Astrocyte of the cerebellum (primary cell): ENCODE results near the gene TRPV4.
A peak's percentile ranks its signal among the peaks of the same experiment; 100 is the strongest.

Experiments used
- DNase-seq: peaks from one replicate; pipeline ENCODE4 v3.0.0-alpha.2; 2011; ENCODE audit warnings: low read depth
- H3K4me3 ChIP-seq: 2 replicates; pipeline ENCODE4 v1.5.1; 2011; ENCODE audit warnings: mild to moderate bottlenecking, low read depth, low read length, moderate library complexity
- in situ Hi-C: cut with HindIII; loops from 2 replicates; pipeline ENCODE4 v1.10.0; 2017; ENCODE audit warnings: low sequenced_read_pairs
- TF ChIP-seq, protein P1 (sequence below): IDR thresholded peaks from 2 replicates; pipeline ENCODE4 v1.5.1; 2012; ENCODE audit warnings: low read length, low read depth, moderate library complexity, mild to moderate bottlenecking; ENCODE audit errors: missing control alignments

The TRPV4 gene

DNA sequence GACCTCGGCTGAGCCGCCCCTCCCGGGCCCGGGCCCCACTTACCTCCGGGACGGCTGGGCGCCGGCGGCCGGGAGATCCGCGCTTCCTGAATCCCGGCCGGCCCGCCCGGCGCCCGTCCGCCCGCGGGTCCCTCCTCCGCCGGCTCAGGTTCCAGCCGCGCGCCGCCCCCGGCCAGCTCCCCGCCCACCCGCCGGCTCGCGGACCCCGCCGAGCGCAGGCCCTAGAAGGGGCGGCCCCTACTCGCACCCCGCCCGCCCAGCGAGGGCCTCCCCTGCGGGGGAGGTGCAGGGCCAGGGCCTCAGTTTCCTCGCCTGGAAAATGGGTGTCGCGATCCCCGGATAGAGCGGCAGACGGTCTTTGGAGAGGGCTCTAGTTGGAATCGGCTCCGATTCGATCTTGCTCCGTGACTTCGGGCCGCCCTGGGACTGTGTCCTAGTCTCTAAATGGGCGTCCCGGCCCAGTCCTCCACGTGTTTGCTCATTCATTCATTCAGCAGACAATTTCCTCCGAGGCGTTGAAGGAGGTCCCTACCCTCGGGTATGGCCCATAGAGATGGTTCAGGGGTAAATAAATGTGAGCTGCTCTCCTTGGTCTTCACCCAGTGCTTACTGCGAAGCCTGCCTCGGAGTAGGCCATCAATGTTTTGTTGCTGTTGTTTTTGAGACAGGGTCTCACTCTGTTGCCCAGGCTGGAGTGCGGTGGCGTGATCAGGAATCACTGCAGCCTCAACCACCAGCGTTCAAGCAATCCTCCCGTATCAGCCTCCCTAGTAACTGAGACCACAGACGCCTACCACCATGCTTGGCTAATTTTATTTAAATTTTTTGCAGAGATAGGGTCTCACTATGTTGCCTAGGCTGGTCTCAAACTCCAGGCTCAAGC lies at the start of gene TRPV4:
Gene TRPV4, minus strand, starts transcription at position 92 of the 883 bp plus-strand sequence. CDS start 18,602 bp downstream, outside the sequence.
- DNase-seq, result no peak
- peak within 1 kb of the TSS; percentile 55 for H3K4me3 ChIP-seq
- TF ChIP-seq, protein P1, sequence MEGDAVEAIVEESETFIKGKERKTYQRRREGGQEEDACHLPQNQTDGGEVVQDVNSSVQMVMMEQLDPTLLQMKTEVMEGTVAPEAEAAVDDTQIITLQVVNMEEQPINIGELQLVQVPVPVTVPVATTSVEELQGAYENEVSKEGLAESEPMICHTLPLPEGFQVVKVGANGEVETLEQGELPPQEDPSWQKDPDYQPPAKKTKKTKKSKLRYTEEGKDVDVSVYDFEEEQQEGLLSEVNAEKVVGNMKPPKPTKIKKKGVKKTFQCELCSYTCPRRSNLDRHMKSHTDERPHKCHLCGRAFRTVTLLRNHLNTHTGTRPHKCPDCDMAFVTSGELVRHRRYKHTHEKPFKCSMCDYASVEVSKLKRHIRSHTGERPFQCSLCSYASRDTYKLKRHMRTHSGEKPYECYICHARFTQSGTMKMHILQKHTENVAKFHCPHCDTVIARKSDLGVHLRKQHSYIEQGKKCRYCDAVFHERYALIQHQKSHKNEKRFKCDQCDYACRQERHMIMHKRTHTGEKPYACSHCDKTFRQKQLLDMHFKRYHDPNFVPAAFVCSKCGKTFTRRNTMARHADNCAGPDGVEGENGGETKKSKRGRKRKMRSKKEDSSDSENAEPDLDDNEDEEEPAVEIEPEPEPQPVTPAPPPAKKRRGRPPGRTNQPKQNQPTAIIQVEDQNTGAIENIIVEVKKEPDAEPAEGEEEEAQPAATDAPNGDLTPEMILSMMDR, result no peak
- in situ Hi-C loops, result no loop called here

DNA sequence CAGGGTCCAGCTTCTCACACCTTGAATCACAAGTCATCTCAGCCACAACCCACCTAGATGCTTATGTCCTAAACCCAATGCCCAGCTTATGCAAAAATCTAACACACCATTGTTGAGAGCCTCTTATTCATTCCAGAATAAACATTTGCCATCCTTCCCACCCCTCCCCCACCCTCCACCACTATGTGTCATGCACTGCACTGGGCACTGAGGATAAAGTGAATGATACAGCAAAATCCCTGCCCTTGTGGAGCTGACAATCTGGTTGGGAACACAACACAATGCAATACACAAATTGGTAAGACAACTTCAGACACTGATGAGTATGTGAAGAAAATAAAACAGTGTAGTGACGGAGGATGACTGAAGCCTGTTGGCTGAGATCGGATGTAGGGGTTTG lies 48.6 kb upstream of the TRPV4 start:
- in situ Hi-C loops, result no loop called here
- DNase-seq, result no peak
- H3K4me3 ChIP-seq, result no peak overlapping the region
- TF ChIP-seq, protein P1, result no peak

DNA sequence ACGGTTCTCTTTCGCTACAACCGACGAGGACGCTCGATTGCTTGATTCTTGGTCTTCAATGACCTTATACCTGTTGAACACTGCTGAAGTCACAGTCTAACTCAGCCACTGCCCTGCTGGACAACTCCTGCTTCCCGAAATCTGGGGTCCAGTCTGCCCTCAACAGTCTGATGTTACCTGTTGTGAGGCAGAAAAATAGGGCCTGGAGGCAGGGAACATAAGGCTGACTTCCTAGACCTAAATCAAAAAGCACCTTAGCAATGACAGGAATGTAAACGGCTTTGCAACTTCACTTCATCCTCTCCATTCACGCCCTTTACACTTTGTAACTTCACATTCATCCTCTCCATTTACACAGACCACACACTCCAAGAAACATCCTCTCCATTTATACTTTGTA lies 47.7 kb upstream of the TRPV4 start:
- TF ChIP-seq, protein P1, result no peak
- H3K4me3 ChIP-seq, result peak overlapping the region; percentile 85
- in situ Hi-C loops, result no loop called here
- no peak for DNase-seq

DNA sequence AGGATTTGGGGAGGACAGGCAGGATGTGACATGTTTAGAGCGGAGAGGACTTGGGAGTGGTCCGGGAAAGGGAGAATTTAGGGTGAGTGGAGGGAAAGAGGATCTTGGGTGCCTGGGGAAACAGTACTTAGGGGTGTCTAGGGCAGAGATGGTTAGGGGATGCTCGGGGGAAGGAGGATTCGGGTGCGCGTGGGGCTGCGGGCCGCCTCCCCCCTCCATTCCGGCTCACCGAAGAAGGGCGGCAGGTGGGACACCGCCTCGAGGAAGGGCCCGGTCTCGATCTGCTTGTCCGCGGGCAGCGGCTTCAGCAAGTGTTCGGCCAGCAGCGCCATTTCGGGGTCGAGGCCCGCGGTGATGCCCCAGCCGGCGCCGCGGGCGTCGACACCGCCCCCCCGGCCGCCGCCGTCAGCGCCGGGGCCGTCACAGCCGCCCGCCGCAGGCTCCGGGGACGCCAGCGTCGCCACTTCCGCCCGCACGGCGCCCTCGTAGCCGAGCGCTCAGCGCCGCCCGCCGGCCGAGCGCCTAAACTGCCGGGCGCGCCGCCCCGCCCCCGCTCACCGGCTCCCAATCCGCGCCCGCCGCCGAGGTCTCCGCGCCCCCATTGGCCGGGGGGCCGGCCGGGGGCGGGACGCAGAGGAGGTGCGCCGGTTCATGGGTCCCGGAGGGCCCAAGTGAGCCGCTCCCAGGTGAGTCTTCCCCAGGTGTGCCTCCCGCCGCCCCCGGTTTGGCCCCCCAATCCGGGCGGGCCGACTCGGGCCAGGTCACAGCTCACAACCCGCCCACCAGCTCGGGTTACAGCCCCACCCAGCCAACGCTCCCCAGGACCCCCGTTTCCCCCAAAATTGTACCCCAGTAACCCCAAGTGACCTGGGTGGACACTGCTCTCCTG lies 47.1 kb upstream of the TRPV4 start, which contains the start of gene GLTP:
Gene GLTP, minus strand, starts transcription at position 499 of the 889 bp plus-strand sequence. Its CDS starts 167 bp downstream, at position 332.
- H3K4me3 ChIP-seq, result peak within 1 kb of the TSS; percentile 85
- in situ Hi-C loops, result no loop called here
- TF ChIP-seq, protein P1, result no peak
- peak; percentile 24 for DNase-seq

DNA sequence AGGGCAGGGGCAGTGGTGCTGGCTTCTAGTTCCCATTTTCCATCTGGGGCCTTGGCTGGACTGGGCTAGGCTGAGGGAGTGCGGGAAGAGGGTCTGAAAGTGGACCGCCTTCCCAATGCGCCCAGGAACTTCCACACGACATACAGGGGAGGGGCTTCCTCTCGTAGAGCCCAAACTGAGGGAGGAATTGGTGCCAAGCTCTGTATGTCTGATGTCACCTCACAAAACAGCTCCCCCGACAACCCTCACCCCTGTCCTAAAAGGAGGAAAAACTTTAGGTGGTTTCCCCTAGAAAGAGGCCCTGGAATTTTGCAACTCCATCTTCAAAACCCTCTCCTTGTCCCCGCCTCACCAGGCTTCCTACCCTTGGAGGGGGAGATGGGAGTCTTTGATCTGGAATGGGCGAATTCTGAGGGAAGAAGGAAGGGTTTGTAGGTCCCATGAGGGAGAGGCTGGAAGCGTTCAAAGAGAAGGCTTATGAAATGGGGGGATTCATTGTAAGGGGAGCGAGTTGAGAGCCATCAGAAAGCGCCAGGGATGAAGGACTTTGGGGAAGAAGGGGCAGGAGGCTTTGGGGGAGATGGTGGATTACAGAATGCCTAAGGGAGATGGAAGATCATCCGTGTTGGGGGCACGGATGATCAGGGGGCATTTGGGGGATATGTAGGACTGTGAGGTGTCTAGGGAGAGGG lies 46.3 kb upstream of the TRPV4 start:
- peak overlapping the region; percentile 85 for H3K4me3 ChIP-seq
- in situ Hi-C loops, result loop anchor here (10.0 kb wide), 1 partner anchor 85 kb away; no protein-coding TSS in a partner anchor
- DNase-seq, result no peak
- TF ChIP-seq, protein P1, result no peak

DNA sequence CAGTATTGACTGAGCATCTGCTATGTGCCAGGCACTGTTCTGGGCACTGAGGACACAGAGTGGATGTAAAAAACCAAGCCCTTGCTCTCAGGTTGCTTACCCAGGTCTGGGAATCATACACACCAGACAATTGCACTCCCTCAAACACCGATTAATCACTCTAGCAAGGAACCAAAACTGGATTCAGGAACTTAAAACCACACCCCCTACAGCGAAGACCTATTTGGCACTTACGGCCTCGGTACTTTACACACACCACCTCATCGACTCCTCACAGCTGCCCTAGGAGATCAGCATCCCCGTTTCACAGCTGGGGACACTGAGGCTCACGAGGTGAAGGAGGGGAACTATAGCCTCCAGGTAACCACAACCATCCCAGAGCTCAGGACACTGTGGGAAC lies 45.6 kb upstream of the TRPV4 start:
- TF ChIP-seq, protein P1, result no peak
- in situ Hi-C loops, result loop anchor here (10.0 kb wide), 1 partner anchor 86 kb away; no protein-coding TSS in a partner anchor
- peak overlapping the region; percentile 85 for H3K4me3 ChIP-seq
- no peak for DNase-seq
